NCI-H187 (cell line): ENCODE data around the gene TREML2.

Experiments used
- DNase-seq, 2 experiments: peaks; one replicate each; lab custom pipeline; 2025; lab: John Stamatoyannopoulos, UW

Gene TREML2

DNA sequence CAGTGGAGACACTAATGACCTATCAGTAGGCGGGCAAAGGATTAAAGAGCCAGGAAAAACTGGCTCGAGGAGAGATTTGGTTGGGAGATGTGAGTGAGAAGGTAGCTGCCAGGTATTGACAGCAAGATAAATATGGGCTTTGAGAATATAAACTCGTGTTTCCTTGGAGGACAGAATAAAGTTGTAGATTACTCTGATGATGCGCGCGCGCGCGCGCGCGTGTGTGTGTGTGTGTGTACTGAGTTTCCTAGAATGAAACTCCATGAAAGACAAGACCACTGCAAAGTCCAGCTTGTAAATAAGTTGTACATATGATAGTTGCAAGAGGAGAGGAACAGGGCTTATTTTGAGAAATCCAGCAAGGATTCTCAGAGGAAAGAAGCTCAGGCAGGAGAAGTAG, 24.8 kb downstream of the TREML2 start:
- DNase-seq, result no peak

DNA sequence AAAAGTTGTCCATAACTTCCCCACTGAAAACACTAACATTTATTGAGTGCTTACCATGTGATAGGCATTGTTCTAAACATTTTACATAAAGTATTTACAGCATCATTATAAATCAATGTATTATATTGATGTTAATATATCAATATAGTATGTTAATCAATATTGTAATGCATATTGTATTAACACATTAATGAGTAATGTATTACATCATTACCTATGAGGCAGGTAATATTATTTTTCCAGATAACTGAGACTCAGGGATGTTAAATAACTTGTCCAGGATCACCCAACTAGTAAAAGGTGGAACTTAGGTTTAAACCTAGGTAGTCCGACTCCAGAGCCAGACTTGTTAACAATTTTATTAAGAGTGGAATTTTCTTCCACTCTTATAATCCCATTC, 25.9 kb downstream of the TREML2 start:
- no peak for DNase-seq

DNA sequence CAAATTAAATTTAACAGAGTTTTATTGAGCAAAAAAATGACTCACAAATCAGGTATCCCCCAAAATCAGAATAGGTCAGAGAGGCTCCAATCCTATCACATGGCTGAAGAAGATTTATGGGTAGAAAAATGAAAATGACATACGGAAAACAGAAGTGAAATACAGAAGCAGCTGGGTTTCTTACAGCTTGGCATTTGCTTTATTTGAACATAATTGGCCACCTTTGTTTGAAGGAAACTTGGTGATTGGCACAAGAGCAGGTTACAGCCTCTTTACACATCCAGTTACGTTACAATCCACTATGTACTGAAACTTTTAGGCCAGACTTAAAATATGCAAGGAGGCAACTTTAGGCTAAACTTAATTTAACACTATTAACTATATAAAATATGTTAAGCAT, 26.3 kb downstream of the TREML2 start:
- DNase-seq, result no peak

DNA sequence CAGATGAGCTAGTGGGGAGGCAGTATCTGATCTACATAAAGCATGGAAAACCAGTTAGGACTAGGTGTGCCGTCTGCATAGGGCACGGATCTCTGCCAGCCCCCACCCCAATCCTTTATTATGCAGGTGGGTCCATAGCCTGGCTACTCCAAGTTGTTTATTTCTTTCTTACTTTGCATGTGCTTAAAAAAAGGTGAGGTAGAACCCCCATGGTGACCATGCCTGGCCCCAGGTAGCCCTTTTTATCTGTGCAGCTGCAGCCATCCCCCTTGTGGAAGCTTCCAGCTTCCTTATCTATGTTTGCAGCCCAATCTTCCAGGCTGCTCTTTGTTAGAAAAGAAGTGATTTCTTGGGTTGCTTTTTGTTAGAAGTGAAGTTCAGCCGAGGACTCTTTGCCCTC, 29.0 kb downstream of the TREML2 start:
- no peak for DNase-seq

DNA sequence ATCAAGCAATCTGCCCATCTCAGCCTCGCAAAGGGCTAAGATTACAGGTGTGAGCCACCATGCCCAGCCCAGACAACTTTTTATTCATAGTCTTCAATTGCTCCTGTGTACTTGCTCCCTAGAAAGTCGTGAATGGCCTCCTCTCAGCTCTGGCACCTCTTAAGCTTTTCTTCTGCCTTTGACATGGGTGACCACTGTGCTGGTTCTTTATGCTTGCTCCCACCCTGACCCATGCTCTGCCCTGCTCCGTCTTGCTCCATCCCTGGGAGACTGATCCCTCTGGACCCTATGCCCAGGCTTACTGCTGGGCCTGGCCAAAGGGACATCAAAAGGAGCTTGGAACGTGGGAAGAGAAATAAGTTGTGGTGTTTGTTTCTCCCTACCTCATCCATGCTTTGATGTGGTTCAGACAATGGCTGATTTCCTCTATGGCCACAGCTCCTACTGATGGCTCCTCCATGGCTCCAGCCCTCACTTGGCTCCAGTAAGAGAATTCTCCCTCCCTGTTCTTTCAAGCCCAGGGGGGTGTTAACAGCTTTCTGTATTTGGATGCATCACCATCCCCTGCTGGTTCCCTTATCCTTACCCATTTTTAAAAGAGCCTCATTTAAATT, 30.3 kb downstream of the TREML2 start:
- DNase-seq, result no peak

DNA sequence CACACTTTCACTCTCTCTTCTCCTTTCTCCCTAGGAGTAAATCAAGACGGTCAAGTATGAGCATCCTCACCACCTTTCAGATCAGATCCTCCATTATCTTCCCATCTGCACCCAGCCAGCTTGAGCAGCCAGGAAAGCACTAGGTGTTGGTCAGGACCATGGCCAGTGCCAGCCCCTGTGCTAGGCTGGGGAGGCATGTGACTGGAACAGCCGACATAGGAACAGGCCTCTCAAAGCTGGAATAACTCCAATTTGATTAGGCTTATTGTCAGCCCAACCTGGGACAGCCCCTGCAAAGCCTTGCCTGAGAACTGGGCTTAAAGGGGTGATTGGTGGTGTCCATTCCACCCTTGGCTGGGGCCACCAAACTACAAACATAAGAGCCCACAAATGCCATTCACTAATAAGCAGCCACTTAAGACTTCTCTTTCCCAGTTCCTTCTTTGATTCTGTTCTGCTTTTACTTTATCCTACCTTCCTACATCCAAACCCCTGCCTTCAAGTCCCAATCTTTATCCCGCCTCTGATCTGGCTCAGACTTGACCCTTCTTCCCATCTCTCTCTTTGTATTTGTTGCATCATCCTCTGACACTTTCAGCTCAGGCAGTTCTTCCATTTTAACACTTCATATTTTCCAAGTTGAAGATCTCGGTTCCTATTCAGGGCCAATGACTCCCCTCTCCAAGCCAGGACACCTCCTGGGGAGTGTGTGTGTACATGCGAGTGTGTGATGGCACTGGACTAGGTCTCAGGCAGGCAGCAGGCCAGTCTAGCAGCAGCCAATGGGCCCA, 33.6 kb downstream of the TREML2 start:
- no peak for DNase-seq

DNA sequence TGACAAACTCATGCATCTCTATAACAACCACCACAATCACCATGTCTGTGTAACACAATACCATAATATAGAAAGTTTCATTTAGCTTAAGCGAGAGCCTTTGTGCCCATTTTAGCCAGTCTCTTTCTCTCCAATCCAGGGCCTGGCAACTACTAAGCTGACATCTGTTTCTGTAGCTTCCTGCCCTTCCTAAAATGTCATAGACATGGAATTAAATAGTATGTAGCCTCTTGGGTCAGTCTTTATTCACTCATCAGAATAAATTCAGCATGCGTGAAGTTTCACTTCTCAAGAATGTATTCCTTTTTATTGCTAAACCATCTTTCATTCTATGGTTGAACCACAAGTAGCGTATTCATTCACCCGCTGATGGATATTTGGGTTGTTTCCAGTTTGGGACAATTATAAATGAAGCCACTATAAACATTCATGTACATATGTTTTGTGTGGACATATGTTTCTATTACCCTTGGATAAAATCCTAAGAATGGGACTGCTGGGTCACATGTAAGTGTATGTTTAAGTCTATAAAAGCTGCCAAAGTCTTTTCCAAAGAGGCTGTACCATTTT, 36.3 kb downstream of the TREML2 start:
- no peak for DNase-seq

DNA sequence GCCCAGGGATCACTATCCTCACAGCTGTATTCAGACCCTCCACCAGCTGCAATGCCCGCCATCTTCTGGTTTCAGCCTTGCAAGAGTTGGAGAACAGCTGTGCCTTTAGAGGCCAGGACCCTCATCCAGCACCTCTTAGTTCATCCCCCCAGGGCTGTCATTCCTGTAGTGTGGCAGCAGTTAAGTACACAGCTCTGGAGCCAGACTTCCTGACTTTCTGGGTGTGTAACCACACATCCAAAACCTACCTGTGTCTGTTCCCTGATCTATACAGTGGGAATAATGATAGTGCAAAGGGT, 37.6 kb downstream of the TREML2 start:
- DNase-seq, result no peak

DNA sequence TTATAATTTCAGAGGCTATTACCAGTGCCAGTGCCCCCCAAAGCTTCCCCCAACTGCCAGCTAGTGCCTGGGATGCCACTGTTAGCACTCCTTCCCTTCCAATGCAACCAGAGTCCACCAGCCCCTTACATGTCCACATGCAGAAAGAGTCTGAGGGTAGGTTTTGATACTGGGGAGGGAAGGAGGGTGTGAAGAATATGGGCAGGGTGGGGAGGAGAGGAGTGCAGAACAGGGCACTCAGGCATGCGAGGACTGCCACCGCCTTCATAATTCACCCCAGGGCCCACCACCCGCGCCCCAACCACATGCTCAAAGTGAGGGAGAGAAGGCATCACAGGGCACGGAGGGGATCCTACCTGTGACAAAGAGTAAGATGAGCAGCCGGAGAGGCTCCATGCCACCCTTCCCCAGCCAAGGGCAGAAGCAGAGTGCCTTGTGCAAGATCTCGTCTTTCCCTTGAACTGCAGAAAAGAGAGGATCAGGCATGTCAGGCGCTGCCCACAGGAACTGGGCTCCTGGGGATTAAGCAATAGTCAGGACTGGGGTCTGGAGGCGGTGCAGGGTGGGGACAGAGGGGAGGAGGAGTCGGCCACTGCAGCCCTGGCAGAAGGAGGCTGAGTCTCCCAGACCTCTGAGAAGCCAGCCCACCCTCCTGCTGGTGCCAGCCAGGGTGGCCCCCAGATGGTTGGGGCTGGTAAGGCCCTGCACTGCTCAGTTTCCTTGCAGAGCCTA, 38.1 kb downstream of the TREML2 start, which contains the start of gene TREM2:
Gene TREM2, minus strand, starts transcription at position 430 of the 732 bp plus-strand sequence. Its CDS starts 34 bp downstream, at position 396.
- no peak for DNase-seq

DNA sequence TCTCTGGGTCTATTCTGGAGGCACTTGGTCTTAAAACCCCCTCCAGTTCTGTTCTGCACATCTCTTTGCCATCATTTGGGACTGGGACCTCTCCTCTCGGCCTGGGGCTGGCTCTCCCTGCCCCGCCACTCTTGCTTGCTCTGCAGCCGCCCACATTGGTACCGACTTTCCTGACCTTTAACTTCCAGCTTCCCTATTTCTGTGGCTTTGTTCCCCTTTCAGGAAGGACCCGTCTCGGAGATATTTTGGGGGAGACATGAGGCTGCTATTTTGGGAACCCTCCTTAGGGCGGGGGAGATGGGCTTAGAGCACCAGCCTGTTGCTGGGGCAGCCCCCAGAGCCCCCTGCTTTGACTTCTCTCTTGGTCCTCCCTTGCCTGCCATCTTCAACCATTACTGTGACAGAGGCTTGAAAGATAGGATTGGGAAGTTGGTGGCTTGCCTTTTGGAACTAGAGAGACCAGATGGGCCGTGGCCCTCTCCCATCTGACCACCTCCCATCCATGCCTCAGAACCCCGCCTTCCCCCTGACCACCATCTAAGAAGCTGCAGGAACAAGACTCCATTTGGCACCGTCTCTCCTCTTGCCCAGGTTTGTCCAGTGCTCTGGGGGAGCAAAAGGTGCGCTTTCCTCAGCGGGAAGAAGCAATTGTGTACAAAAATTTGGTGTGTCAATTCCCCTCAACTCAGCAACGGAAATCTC, 38.9 kb downstream of the TREML2 start:
- DNase-seq, result no peak

DNA sequence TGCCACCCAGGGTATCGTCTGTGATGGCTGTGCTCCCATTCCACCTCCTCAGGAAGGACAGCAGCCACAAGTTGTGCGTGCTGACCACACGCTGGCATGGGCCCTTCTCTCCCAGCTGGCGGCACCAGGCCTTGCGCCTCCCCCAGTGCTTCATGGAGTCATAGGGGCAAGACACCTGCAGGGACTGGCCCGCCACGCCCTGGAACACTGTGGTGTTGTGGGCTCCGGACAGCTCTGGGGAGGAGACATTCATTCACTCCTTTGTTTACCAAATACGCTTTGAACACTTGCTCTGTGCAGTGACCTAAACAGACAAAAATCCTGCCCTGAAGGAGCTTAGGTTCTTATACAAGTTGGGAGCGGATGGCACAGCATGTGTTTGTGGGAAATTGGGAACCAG, 39.6 kb downstream of the TREML2 start:
- no peak for DNase-seq

DNA sequence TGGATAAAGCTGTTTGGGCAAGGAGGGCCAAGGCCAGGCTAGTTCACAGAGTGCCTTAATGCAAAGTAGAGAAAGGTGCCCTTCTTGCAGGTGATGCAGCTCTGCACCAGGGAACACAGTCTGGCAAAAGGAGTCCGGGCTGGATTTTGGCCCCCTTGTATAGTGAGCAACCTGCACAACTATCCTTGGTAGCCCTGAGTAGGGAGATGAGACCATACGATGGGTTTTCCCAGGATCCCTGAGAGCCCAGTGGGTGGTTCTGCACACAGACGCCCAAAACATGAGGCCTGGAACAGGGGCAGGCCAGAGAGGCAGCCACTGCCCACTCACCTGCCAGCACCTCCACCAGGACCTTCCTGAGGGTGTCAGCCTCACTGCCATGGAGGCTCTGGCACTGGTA, 40.0 kb downstream of the TREML2 start:
- no peak for DNase-seq

DNA sequence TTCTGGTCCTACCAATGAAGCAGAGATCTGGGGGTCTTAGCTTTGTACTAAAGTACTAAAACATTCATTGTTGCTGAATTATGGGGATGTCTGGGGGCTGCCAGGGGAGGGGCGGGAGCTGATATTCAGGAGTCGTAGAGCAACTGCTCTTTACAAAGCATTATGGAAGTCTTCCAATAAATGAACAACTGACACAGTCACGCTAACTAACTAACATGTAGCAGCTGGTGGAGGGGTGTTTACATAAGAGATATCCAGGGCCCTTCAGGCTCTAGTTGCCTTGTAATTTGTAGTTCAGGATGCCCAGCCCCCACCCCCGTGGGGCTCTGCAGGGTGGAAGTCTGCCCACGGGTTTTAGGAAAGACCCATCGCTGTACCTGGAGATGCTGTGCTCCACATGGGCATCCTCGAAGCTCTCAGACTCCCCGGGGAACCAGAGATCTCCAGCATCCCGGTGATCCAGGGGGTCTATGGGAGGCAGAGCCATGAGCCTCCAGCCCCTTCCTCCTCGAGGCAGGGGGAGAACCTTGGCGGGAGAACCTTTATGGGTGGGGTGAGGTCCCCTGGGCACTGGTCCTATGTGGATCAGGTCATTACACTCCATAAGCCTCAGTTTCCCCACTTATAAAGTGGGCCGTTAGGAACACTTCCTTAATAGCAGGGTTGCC, 41.4 kb downstream of the TREML2 start:
- peak; percentile 4 to 23 for DNase-seq

DNA sequence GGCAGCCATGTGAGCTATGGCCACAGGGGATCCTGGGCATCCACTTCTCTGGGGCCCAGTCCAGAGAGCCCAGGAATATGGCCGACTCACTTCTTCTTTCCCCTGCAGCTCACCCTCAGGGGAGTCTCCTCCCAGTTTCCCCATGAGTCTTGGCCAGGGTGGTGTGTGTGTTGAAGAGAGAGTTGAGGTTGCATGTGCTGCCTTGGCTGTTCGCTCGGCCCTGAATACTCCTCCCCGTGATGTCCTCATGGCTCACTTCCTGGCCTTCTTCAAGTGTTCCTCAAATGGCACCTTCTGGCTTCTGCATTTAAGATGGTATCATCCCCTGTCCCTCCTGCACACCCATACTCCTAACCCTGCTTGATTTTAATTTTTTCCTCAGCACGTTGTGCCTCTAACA, 43.6 kb downstream of the TREML2 start:
- no peak for DNase-seq

DNA sequence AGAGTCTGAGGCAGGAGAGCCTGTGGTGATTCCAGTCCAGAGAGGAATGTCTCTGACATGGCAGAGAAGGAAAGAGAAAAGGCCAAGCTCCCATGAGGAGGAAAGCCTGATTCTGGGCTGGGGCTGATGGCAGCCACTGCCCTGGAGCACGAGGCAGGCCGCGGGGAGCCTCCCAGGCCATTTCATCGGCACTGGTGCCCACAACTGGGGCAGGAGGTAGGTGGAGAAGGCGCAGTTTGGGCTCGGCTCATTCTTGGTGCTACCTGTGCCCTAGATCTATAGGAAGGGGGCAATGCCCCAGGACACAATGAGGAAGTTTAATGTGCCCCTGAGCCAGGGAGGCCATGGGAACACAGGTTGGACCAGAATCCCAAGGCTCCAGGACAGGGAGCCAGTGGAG, 44.2 kb downstream of the TREML2 start:
- DNase-seq, result no peak

DNA sequence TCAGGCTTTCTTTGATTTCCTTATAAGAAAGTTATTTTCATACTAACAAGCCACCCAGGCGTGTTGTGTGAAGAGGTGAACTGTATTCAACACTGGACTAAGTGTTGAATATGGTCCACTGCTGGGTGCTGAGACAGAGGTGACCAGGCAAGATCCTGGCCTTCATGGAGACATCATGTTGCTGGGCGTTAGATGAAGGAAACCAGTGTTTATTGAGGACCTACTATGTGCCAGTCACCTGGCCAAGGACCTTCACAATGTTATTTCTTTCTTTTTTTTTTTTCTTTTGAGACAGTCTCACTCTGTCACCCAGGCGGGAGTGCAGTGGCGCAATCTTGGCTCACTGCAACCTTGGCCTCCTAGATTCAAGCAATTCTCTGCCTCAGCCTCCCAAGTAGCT, 44.9 kb downstream of the TREML2 start:
- DNase-seq, result no peak

DNA sequence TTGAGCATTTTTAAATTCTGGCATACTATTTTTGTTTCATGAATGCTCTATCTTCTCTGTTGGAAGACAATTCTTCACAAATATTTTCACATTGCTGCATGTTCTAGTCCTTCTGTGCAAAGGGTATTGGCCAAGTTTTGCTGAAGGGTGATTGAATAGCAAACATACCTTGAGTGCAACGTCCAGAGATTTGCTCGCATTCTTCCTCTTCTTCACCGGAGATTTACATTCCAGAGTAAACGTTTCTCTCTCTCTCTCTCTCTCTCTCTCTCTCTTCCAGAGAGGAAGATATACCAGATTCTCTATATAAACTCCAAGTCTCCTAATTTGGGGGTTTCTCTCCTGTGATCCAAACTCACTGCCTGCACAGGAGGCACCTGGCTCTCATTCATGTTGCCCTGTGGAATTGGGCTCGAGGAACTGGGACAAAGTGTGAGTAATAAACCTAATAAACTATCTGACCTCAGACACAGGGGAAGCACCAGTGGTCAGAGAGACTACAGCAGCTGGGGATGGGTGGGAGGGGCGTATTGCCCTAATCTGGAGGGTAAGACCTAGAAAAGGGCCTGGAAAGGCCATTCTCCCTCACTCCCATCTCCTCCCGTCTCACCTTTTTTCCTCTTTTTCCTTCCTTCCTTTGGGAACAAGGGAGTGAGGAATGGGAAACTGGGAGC, 45.7 kb downstream of the TREML2 start:
- DNase-seq, result no peak

DNA sequence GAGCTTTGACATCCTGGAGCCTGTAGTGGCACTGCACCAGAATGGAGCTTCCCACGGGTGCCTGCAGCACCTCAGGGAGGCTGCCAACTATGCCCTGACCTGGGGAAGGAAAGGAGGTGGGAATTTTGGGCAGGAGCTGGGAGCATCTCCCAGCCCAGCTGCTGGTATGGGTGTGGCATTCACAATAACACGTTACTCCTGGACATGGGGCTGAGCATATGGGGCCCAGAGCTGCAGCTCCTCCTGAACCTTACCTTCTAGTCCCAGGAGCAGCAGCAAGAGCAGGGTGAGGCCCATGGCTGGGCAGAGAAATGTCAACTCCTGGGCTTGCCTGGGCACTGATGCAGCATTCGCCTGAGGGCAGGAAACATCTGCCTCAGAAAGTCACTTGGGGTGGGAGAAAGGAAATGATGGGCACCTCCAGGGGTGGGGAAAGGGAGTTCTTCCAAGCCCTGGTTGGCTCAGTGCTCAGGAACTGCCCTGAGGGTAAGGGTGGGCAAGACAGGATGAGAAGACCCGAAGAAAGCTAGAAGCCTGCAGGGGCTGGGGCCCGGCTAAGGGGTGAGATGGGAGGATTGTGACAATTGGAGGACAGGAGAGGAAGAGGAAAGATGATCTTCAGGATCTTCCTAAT, 46.8 kb downstream of the TREML2 start, which contains the start of gene TREML1:
Gene TREML1, minus strand, starts transcription at position 356 of the 634 bp plus-strand sequence. Its CDS starts 59 bp downstream, at position 297.
- DNase-seq, result no peak

DNA sequence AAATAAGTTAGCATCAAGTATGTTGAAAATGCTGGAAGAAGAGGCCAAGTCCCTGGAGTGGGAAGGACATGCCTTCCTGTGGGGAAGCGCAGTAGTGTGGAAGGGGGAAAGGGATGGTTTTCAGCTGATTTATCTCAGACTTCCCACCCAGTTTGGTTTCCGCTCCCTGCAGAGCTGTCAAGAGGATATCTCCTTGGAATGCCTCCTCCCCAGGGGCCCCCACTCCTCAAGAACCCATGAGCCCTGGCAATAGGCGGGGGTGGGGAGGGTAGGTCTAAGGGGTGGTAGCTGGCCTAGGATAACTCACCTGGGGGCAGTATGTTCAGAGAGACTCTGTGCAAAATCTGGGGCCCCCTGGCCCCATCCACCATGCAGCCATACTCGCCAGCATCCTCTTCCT, 47.5 kb downstream of the TREML2 start:
- no peak for DNase-seq

DNA sequence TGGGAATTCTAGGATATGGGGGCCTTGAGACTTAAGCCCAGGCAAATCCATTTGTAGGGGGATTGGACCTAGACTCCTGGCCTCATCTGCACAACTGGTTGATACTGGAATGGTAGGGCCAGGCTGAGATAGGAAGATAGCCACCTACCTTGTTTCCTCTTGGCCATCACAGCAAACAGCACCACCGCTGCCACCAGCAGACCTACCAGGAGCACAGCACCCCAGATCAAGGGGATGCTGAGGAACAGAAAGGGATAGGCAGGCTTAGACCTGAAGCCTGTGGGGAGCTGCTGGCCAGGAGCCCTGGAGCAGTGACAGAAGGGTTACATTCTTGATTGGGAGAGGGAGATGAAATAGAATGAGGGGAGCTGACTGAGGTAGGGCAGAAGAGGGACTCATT, 50.3 kb downstream of the TREML2 start:
- no peak for DNase-seq

DNA sequence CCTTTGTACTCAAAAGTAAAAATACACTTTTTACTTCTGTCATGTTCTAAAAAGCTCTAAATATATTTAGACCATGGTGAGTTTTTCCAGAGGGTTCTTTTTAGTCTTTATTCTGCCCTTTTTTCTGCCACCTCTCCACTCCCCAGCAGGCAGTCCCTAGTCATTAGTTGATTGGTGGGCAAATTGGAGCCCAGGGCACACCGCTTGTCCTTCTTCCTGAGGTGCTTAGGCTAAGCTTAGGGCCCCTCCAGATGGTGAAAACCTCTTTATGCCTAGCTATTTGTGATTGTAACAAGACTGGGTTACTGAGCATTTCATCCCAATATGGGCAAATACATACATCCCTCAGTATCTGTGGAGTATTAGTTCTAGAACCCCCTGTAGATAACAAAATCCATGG, 53.0 kb downstream of the TREML2 start:
- no peak for DNase-seq
